M059J (cell line): ENCODE results near the gene C12orf57. TPM values are rescaled to one million over a fixed set of nuclear protein-coding genes. Genes with fewer than 3 reads are reported as not detected.

Experiments
- DNase-seq: peaks from one replicate; pipeline ENCODE4 v3.0.0-alpha.2; 2012; ENCODE audit warnings: low read depth
- total RNA-seq: library from RNA; depleted of rRNA; stranded (reverse); fragments of >200 nt; shearing (Covaris generic); gene quantifications from 2 replicates; pipeline ENCODE4 v1.2.3, GENCODE V29; 2014

The C12orf57 gene
- total RNA-seq, 1 experiment from 2014 or later, result 192 TPM

DNA sequence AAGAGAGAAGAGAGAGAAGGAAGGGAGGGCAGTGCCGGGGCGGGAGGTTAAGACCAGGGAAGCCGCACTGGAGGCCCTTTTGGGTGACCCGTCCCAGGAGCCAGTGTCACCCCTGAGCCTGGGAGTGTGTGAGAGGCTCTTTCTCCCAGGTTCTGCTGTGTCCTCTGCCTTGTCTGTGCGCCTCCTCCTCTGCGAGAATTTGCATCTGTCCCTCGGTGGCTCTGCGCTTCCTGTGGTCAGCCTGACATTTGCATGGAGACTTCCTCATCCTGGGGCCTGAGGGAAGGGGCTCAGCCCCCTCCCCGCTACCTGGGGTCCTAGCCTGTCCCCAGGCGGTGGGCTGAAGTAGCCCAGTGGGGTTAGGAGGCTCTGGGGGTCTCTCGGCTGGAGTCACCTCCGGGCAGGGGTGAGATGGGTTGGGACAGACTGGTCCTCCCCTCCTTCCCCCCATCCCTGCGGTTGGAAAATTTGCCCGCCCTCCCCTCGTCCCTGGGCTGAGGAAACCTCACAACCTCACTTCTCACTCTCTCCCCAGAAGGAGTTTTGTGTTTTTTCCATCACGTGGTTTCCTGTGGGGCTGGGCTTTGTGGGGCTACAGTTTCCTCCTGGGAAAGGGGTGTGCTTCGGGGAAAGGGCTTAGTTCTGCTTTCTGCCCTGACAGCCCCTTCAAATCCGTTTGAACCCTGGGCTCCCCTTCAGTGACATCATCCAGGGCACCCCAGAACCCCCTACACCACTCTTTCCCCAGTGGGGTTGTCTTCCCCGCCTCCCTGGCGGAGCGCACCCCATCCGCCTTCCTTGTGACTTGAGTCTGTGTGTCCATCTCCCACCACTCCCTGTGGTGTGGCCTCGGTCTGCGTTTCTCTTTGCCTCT is 9.9 kb downstream of the C12orf57 start:
- peak; percentile 36 for DNase-seq

DNA sequence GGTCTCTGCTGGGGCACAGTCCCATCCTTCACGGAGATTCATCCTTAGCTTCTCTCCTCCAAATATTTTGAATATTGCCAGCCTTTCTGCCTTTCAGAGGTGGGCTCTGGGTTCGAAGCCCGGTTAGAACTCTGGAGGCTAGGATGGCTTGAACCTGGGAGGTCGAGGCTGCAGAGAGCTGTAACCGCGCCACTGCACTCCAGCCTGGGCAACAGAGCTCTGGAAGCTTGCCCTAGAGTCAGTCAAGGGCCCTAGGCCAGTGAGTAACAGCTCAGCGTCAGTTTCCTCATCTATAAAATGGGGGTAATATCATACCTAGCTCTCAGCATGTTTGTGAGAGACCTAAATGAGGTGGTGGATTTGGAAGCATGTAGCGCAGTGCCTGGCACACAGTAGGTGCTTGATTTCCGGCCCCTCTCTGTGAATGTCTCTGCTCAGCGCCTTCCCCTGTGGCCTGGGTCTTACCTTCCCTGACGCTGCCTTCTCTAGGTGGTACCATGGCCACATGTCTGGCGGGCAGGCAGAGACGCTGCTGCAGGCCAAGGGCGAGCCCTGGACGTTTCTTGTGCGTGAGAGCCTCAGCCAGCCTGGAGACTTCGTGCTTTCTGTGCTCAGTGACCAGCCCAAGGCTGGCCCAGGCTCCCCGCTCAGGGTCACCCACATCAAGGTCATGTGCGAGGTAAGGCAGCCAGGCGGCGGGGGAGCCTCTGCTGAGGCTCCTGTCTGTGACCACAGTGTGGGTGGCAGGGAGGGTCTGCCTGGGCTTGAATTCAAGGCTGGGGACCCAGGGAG is 10.7 kb downstream of the C12orf57 start:
- DNase-seq, result no peak

DNA sequence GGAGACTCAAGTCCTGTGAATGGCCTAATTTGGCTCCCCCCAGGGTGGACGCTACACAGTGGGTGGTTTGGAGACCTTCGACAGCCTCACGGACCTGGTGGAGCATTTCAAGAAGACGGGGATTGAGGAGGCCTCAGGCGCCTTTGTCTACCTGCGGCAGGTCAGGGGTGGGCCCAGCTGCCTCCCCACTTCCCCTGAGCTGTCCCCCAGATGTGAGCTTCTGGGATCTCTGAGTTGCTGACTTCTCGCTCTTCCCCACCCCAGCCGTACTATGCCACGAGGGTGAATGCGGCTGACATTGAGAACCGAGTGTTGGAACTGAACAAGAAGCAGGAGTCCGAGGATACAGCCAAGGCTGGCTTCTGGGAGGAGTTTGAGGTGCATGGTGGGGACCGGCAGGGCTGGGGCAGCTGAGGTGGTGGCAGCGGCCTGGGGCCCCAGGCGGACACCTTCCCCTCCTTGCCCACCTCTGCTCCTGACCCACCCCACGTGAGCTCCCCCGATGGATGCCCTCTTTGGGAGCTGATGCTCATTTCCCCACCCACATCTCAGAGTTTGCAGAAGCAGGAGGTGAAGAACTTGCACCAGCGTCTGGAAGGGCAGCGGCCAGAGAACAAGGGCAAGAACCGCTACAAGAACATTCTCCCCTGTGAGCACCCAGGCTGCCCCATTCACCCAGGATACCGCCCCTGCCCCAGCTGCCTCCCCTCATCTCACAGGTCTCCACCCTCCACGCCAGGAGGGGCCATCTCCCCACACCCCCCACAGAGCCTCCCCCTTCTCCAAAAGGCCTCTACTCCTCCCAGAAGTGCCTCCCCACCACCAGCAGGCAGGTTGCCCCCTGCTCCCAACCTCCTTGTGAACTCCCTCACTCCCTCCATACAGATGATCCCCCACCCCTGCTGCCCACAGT is 11.5 kb downstream of the C12orf57 start:
- DNase-seq, result no peak

DNA sequence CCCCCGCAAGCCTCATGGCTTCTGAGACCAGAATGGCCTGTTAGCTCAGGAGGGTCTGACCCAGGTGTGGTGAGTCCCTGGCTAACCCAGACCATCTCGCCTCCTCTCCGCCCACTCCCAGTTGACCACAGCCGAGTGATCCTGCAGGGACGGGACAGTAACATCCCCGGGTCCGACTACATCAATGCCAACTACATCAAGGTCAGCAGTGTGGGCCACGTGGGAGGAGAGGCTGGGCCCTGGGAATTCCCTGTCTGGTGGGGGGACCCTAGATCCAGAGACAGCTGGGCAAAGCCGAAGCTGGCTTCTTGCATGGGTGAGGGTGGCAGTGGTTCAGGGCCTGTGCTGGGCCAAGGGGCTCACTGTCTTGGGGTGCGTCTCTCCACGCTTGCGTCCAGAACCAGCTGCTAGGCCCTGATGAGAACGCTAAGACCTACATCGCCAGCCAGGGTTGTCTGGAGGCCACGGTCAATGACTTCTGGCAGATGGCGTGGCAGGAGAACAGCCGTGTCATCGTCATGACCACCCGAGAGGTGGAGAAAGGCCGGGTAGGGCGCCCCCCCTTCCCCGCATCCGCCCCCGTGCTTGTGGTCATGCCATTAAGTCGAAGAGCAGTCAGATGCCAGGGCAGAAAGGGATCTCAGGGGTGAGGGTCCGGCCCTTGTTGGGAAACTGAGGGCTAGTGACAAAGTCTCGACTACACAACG is 12.4 kb downstream of the C12orf57 start:
- DNase-seq, result no peak

DNA sequence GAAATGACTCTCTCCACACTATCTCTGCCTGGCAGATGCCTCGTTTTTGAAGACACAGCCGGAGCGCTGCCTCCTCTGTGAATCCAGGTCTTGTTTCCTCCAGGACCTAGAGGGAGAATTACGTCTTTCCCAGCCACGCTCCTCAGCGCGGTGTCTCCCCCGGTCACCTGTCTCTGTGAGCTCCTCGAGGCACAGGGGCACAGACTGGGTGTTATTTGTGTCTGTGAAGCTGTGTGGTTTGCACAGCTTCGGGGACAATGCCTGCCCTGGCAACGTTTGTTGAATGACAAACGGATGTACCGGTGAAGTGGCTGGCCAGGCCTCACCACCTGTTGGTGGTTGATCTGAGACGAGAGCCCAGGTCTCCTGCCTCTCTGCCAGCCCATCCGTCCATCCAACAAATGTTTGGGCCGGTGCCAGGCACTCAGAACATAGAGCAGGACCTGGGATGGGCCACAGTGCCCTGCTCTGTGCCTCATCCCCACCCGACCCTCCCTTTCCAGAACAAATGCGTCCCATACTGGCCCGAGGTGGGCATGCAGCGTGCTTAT is 13.4 kb downstream of the C12orf57 start:
- DNase-seq, result no peak

GRCh38 chr12:6957741-6958608 is 14.2 kb downstream of the C12orf57 start:
- no peak for DNase-seq

- DNase-seq, result no peak
These were observed 14.8 kb downstream of the C12orf57 start for GRCh38 chr12:6958609-6959057.

DNA sequence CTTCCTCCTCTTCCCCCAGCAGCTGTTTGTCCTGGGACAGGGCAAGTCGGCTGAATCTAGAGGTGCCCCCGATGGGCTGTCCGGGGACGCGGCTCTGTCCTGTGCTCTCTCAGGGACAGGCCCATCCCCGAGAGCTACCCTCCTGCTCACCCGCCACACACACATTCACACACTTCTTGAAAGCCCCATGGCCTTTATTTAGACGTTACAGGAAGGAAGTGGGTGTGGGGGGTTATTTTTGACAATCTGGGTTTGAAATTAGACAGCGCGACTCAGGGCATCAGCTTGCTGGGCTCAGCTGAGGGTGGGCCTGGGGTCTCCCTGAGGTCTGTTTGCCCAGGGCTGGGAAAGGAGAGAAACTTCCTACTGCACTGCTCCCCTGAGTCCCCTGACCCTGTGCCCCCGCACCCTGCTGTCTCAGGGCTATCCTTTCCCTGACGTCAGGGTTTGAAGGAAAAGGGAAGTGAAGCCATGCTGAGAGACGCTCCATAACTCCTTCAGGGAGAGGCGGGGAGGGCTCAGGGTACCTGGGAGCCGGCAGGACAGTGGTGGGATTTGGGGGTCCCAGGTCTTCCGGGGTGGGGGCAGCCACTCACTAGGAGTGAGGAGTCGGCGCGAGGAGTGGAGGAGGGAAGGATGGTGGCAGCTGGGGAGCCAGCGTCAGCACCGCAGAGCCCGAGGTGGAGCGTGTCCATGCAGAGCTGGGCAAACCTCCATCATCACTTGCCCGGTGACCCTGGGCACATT is 15.4 kb downstream of the C12orf57 start:
- DNase-seq, result no peak

GRCh38 chr12:6959805-6960592 is 16.2 kb downstream of the C12orf57 start:
- no peak for DNase-seq

GRCh38 chr12:6960593-6961277 is 16.9 kb downstream of the C12orf57 start:
- peak; percentile 58 for DNase-seq

DNA sequence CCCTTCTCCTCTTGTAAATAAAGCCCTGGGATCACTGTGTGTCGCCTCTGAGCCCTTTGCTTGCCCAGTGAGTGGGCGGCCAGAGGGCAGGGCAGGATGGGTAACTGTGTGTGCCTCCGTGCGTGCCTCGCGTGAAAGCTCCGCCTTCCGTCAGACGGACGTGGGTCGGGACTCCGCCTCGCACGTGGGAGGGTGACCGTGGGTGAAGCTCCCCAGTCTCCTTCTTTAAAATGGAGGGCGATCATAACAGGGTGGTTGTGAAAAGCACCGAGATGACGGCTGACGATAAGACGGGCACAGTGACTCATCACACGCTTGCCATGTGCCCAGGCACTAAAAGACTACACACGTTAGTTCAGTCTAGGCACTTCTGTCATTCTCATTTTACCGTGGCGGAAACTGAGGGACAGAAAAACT is 17.5 kb downstream of the C12orf57 start:
- DNase-seq, result peak; percentile 74

DNA sequence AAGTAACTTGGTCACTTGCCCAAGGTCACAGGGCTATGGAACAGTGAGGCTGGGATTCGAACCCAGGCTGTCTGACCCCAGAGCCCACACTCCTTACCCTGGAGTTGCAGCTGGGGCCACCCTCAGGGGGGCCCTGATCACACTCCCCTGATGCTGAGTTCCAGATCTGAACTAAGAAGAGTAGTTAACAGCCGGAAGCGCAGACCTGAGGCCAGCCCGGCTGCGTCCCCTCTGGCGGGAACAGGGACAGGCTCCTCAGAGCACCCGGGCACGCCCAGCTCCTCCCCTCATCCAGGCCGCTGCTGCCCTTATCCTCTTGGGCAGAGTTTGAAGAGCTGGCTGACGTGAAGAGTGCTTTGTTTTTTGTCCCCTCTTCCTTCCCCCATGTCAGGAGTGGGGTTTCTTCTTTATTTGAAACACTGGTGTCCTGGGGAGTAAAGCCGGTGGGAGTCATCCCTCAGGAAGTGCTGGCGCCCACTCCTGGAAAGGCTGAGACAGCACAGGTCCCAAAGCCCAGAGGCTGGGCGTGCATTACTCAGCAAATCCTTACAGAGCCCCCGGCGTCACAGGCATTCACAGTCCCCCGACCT is 18.0 kb downstream of the C12orf57 start:
- peak; percentile 71 for DNase-seq

DNA sequence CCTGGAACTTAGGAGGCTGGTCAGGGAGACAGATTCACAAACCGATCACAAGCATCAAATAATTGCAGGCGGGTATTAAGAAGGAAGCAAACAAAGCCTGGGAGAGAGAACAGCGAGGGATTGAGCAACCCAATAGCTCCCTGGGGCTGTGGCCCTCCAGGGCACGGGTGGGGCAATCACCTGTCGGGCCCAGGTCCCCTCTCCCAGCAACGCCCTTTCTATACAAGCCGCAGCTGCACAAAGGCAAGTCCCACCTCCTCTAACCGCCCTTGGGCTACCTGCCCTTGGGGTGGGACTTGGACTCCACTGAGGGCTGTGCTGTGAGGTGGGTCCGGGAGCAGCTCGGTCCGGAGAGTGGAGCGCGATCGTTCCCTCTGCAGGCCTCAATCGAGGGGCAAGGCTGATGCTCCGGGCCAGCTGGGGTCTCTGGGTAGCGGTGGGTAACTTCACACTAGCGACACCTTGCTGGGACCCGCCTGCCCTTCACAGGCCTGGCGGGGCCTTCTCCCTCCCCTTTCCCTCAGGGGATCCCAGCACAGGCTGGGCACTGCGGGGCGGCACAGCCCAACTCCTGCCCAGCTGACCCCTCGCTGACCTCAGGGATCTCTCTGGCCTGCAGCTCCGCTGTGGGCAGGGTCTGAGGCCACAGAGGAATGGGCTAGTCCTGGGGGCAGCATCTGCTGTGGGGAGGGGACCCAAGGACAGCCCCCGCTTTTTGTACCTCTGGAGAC is 18.6 kb downstream of the C12orf57 start:
- no peak for DNase-seq

DNA sequence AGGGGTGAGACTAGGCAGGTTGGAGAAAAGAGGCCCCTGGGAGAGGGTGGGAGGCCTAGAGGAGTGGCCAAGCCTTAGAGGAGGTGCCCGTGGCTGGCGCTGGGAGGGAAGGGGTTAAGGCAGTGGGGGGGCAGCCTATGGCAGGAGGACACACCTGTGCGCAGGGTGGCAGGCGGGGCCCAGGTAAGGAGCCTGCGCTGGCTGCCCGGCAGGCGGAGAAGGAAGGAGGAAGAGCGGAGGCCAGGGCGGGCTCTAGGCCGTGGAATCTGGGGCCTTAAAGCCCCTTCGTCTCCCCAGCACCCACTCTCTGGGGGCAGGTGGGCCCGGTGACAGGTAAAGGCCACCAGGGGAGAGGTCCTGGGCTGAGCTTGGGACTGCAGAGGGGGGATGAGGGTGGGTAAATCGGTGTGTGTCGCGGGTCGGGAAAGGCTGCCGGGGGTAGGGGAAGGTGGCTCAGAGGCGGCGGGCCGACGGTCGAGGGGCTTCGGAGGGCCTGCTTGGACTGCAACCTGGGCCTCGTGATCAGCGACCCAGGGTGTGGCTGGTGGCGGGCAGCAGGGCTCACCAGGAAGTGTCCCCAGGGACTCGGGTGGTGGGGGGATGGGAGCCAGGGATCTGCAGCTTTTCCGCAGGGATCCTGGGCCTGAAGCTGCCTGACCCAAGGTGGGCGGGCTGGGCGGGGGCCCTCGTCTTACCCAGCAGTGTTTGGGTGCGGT is 19.4 kb downstream of the C12orf57 start:
- no peak for DNase-seq

- no peak for DNase-seq
These were observed 20.1 kb downstream of the C12orf57 start for GRCh38 chr12:6963791-6964413.
